NCI-H1694 treated with DMSO at 0.1 percent for 48 hours (cell line): Measurements from ENCODE around the gene CTSD.

Experiments used
- DNase-seq: peaks from one replicate; lab custom pipeline; 2025; lab: John Stamatoyannopoulos, UW

Gene CTSD

GRCh38 chr11:1744891-1745700 is 18.6 kb downstream of the CTSD start:
- no peak for DNase-seq

DNA sequence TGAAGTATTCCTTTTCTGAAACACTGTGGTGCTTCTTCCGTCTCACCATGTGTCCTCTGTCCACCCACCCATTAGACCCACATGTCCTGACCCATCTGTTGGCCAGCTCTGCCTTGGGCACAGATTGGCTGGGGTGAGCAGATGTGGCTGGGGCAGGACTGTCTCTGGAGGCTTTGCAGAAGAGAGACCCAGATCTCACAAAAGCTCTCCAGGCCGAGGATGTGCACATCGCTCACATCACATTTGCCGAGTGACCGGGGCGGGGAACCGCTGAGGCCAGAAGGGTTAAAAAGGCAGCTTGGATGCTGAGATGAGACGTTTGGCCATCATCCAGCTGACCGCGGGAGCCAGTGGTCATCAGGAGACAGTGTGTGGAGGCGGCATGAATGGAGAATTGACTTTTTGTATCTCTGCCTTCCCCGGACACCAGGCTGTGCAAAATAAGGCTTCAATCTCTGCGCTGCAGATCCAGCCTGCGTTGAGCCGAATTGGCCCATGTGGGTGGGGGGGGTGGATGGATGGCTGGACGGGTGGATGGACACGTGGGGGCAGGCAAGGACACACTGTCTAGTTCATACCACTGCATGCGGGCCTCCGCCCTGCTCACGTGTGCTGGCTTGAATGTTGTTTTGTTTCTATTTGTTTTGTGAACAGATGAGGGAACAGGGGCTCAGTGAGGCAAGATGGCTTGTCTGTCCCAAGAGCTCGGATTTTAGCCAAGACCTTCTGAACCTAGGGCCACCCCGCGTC is 19.4 kb downstream of the CTSD start:
- DNase-seq = no peak

GRCh38 chr11:1743585-1744136 is 20.1 kb downstream of the CTSD start:
- DNase-seq = no peak

- no peak for DNase-seq
These were observed 20.7 kb downstream of the CTSD start for GRCh38 chr11:1742869-1743584.

DNA sequence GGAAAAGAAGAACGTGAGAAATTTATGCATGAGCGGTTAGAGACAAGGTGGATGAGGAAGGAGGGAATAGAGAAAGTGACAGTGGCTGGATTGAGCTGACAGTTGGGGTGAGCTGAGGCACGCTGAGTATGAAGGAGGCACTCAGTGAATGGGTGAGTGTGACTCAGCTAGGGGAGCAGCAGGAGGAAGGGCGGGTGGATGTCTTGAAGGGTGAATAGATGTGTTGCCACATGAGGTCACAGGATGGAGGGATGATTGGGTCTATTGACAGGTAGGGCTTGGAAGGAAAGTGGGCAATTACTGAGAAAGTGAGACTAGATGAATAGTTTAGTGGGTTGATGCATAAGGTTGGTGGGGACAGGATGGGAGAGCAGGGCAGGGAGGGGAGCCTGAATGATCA is 21.4 kb downstream of the CTSD start:
- no peak for DNase-seq

DNA sequence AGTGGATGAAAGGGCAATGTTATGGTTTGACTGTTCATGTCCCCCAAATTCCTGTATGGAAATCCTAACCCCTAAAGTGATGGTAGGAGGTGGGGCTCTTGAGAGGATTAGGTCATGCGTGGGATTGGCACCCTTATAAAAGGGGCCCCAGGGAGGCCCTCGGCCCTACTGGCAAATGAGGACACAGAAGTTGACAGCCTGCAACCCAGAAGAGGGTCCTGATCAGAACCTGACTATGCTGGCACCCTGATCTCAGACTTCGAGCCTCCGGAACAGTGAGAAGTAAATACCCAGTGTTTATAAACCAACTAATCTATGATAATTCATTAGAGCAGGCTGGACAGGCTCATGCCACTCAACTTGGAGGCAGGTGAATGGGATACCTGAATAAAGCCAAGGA is 22.0 kb downstream of the CTSD start:
- DNase-seq = no peak

- no peak for DNase-seq
These were observed 22.8 kb downstream of the CTSD start for GRCh38 chr11:1740786-1741530.

- no peak for DNase-seq
These were observed 24.2 kb downstream of the CTSD start for GRCh38 chr11:1739576-1739975.

GRCh38 chr11:1738380-1738779 is 25.3 kb downstream of the CTSD start:
- no peak for DNase-seq

DNA sequence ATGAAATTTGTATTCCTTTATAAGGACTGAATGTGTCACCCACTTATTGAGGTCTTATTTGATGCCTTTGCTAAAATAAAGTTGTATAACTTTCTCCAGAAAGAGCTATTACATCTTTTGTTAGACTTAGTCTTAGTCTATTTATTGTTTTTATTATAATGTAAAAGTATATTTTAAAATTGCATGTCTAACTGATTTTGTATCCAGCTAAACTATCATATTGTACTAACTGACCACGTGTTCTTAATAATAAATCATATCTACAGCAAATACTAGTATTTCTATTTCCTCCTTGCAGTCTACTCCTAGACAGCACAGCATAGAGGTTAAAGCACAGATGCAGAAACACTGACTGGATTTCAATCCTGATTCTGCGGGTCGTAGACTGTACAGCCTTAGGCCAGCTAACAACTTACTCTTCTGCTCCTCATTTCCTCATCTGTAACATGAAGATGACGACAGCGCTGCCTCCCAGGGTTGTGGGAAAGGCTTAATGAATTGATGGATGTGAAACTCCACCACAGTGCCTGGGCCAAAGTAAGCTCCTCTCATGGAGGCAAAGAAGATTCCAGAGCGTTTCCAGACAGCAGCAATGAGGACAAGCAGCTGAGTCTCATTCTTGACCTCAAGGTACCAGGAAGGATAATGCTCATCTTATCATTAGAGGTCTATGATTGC is 26.5 kb downstream of the CTSD start:
- DNase-seq = no peak

GRCh38 chr11:1736447-1736992 is 27.2 kb downstream of the CTSD start:
- DNase-seq = no peak

GRCh38 chr11:1735271-1735670 is 28.5 kb downstream of the CTSD start:
- no peak for DNase-seq

DNA sequence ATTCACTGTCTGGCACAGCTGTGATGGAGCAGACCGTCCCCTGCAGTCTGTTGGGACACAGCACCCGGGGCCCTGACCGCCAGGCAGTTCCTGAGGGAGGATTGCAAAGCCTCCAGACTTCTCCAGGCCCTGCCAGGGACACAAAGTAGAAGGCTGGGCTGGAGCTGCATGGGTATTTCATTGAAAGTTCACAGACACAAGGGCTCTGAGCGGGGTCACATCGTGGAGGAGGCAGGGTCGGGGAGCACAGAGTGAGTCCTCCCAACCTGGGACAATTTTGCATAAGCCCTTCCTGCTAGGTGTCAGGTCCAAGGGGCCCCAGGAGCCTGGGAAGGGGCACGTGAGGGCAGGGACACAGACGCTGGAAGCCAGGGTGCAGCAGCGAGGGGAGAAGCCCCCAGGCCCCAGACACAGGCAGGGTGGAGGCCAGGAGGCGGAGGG is 29.1 kb downstream of the CTSD start:
- DNase-seq = no peak

DNA sequence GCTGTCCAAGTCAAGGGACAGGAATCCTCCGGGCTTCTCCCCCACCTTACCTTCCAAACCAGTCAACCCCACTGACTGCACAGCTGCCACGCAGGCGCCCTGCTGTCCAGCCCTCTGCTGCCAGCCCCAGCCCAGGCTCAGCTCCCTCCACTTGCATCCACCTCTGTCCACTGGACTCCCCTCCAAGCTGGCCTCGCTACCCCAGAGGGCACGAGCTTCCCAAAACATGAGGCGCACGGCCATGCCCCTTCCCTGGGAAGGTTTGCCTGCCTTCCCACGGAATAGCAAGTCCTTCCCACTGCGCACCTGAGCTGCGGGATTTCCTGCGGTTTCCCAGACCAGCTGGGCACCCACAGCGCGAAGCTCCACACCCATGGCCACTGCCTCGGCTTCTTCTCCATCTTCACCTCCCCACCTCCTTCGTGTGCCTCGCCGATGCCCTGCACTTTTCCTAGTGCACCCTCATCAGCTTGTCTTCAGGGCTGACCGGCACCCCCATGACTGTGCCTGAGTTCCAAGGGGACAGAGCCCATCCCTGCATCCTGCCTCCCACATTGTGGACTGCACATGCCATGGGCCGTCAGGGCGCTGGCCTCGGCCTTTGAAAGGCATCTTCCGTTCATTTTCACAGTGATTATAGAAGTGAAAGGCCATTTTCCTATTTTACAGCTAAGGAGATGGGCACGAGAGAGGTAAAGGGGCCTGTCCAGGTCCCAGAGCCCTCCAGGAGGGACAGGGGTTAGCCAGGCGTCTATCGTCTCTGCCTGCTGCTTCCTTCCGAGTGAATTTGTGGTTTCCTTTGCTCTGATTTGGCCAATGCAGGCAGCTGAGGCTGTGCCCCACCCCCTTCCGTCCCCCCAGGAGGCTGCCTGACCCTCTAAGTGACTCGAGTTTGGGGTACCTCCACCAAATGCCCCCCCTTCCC is 29.7 kb downstream of the CTSD start:
- DNase-seq = no peak

- no peak for DNase-seq
These were observed 30.6 kb downstream of the CTSD start for GRCh38 chr11:1733009-1733715.

DNA sequence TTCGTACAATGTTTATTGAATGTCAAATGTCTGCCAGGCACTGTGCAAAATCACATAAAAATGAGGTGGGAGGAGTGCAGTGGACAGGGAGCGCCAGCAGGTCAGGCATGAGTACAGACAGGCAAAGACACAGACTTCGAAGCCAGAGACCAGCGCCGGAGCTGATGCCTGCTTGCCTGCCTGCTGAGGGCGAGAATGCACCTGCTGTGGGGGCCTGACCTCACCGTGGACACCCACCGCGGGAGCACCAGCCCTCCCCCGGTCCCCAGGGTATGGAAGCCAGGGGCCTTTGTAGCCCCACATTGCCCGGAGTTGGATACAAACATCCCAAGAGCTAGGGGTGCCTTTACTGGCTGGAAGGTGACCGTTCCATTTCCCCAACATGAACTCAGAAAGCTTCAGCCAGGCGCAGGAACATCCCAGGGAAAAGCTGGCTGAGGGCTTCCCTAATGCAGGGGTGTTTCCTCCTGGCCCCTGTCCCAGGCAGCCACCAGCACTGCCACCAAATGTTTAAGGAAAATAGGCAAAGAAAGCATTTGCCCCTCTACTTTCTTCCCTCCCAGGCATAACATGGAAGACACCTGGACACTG is 31.2 kb downstream of the CTSD start:
- DNase-seq = no peak

DNA sequence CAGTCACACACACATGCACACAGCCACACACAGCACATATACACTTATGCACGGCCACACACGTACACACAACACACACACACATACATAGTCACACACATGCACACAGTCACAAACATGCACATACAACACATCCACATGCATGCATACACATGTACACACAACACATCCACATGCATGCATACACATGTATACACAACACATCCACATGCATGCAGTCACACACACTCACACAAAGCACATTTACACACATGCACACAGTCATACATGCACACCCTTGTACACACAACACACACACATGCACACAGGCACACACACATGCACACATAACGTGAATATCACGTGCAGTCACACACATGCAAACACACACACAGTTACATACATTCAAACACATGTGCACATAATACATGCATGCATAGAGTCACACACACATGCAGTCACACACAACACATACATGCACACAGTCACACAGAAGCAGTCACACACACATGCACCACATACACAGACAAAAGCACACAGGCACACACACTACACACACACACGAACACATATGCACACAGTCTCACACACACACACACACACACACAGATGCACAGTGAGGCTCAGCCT is 32.2 kb downstream of the CTSD start:
- no peak for DNase-seq

- no peak for DNase-seq
These were observed 33.6 kb downstream of the CTSD start for GRCh38 chr11:1730059-1730629.
